NCI-H69 (cell line): ENCODE measurements around the gene SEMA3C.

ENCODE experiments used
- DNase-seq: peaks from one replicate; lab custom pipeline; 2025; lab: John Stamatoyannopoulos, UW

Gene SEMA3C

GRCh38 chr7:80885757-80886156 is 33.1 kb downstream of the SEMA3C start:
- peak; percentile 87 for DNase-seq

- DNase-seq = no peak
Observed at GRCh38 chr7:80884511-80885195, 34.2 kb downstream of the SEMA3C start.

GRCh38 chr7:80883154-80884025 is 35.5 kb downstream of the SEMA3C start:
- peak; percentile 96 for DNase-seq

GRCh38 chr7:80882213-80882801 is 36.5 kb downstream of the SEMA3C start:
- peak; percentile 63 for DNase-seq

- peak; percentile 50 for DNase-seq
Observed at GRCh38 chr7:80881351-80881900, 37.4 kb downstream of the SEMA3C start.

- DNase-seq = no peak
Observed at GRCh38 chr7:80879849-80880248, 39.0 kb downstream of the SEMA3C start.

GRCh38 chr7:80876894-80877414 is 41.9 kb downstream of the SEMA3C start:
- DNase-seq = peak; percentile 99

GRCh38 chr7:80875537-80876120 is 43.2 kb downstream of the SEMA3C start:
- DNase-seq = no peak

- DNase-seq = no peak
Observed at GRCh38 chr7:80873140-80873539, 45.7 kb downstream of the SEMA3C start.

- DNase-seq = no peak
Observed at GRCh38 chr7:80871228-80871627, 47.6 kb downstream of the SEMA3C start.

GRCh38 chr7:80870813-80871212 is 48.0 kb downstream of the SEMA3C start:
- DNase-seq = peak; percentile 86

- peak; percentile 94 for DNase-seq
Observed at GRCh38 chr7:80869821-80870751, 48.8 kb downstream of the SEMA3C start.

GRCh38 chr7:80869106-80869784 is 49.6 kb downstream of the SEMA3C start:
- peak; percentile 84 for DNase-seq

GRCh38 chr7:80868566-80868965 is 50.3 kb downstream of the SEMA3C start:
- peak; percentile 56 for DNase-seq

- DNase-seq = peak; percentile 91
Observed at GRCh38 chr7:80860554-80860953, 58.3 kb downstream of the SEMA3C start.

GRCh38 chr7:80859272-80859970 is 59.4 kb downstream of the SEMA3C start:
- peak; percentile 79 for DNase-seq

- peak; percentile 76 for DNase-seq
Observed at GRCh38 chr7:80858141-80858903, 60.5 kb downstream of the SEMA3C start.

- peak; percentile 63 for DNase-seq
Observed at GRCh38 chr7:80856769-80857168, 62.1 kb downstream of the SEMA3C start.
